ENCODE data around the gene EVC2.

GRCh38 chr4:5616331-5616950 is 91.9 kb downstream of the EVC2 start:
- no peak for TF ChIP-seq POLR2AphosphoS5 (IDR thresholded peaks at IDR 0.05)
- no peak for TF ChIP-seq POLR2A (IDR thresholded peaks at IDR 0.05)
- no peak for TF ChIP-seq CTCF (IDR thresholded peaks at IDR 0.05)
